ENCODE results near the gene BLOC1S3. TPM values are rescaled to one million over a fixed set of nuclear protein-coding genes. Genes with fewer than 3 reads are reported as not detected.

BLOC1S3 gene
- total RNA-seq, 1 donor from 2014 or later: 3.1 TPM

DNA sequence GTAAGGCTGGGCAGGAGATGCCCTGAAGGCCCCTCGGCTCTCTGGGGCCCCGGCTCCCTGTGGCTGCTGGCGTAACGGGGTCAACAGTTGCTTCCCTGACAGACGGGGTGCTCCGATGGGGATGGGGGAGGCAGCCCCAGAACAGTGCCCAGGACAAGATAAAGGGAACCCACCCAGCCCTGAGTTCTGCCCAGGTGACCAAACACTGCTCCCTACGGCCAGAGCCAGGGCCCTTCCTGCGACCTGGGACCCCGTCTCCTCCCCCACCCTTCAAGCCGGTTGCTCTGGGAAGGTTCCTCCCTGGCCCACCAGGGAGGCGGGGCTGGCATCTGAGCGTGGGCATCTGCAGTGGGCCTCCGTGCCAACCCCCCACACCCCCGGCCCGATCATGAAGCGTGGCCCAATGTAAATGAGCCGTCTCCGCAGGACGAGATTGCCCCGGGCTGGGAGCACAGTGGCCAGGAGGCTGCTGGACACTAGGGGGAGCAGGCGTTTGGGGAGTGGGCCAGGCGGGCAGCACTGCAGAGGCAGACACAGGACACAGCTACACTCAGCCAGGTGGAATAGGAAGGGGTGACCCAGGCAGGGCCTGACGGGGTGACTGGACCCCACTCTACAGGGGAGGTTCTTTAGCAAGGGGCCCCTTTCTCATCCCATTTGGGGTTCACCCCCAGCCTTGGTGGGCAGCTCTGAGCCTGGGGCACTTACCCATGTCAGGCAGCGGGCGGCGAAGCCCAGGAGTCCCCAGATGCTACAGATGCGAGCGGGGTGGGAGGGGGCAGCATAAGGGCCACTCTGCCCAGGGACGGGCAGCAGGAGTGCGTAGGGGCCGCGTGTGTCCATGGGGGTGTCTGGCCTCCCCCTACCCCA lies 16.6 kb upstream of the BLOC1S3 start:
- no peak for DNase-seq

DNA sequence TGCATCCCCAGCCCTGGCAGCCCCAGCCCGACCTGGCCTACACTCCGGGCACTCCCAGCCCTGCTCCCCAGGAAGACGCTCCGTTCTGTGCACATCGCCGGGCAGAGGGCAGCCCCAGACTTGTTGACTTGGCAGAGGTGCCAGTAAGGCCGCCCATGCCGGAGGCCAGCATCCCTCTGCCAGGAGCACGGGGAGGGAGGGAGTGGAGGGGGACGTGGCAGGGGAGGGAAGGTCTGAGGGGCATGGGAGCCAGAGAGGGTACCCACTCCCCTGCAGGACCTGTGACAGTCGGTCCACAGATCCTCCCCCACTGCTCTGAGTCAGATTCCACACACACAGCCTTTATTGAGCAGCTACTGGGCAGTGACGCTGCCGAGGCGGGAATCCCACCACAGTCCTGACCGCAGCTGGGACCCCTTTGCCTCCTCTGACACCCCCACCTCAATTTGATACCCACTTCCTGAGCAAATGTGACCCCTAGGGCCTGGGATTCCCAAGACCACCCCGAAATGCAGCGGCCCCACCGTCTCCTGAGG lies 15.9 kb upstream of the BLOC1S3 start:
- DNase-seq: no peak

DNA sequence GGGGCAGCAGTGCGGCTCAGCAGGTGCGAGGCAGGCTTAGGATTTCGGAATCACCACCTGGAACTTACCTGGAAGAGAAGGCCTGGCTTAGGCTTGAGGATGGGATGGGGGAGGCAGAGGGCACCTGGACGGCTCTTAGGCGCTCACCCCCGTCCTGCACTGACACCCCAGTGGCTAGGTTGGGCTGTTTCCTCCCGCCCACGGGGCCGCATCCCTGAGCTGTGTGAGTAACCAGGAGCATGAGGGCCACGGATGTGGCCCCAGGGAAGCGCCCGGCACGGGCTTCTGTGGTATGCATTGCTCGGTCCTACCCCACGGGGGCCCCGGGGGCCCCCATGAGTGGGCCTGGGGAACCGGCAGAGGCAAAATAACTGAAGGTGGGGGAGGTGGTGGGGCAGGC lies 15.4 kb upstream of the BLOC1S3 start:
- DNase-seq: no peak

DNA sequence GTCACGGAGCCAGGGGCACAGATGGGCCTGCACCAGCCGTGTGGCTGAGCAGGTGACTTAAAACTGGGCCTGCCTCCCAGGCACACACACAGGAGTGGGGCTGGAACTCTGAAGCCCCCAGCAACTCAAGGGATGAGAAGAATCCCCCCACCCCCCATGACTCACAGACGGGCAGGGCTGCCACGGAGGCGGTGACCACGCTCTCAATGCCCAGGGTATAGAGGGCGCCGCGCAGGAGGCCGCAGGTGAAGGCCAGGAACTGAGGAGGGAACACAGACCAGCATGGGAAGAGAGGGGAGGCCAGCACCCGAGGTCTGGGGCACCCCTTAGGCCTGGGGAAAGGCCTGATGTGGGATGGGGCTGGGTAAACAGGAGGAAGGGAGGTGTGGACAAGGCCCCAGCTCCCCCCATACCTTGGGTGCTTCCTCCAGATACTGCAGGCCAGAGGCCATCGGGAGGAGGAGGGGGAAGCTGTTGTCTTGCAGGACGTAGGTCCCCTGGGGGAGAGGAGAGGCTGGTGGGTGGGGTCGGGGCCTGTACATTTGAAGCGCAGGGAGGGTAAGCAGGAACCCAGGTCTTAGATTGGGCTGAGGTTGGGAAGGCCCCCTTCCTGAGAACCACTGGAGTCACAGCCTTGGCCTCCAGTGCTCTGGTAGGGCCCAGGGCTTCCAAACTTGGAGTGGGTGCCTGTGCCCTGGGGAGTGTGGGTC lies 14.7 kb upstream of the BLOC1S3 start:
- no peak for DNase-seq

DNA sequence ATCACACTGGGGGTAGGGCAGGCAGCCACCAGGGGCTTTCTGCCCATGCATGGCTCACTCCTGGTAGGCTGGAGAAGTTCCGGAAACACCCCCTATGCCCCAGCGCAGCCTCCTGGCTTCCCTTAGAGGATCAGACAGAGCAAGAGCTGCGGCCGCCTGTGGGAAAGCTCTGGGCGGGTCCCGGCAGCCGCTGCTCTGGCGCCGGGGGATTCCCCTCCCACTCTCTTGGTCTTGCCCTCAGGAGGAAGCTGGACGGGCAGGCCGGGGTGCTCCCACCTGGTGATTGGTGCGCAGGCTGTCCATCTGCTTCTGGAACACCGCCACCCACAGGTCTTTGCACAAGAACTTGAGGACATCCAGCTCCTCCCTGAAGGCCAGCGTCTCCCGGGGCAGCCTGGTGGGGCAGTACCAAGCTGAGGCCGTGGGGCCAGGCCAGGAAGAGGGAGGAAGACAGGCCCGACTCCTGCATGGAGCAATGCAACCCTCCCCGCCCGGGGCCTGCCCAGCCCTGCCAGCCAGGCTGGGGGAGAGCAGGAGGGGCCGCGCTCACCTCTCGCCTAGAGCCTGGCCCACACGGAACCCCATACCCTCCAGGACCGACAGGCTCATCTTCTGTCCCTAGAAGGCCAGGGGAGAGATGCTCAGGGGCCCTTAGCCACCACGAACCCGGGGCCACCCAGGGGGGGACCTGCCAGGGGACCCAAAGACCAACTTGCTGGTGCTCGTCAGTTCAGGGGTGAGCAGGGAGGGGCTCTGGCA lies 13.8 kb upstream of the BLOC1S3 start:
- DNase-seq: no peak

DNA sequence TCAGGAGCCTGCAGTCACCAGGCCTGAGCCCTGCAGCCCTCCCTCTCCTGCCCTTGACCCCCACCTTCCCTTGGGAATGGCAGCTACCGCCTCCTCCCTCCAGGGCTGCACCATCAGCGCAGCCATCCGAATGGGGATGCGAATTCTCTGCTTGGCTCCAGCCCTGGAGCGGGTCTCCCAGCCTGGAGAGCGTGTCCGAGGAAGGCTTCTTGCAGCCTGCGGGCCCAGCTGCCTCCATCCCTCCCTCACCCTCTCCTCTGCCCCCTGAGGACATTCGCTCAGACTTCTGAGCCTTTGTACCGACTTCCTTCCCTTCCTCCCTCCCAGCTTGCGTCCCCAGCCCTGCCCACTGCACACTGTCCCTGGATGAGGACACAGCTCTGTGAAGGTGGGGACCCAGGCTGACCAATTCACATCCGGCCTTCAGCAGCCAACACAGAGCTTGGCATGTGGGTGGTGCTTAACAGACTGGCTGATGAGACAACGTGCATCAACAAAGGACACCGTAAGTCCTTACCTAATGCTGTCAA lies 11.8 kb upstream of the BLOC1S3 start:
- no peak for DNase-seq

DNA sequence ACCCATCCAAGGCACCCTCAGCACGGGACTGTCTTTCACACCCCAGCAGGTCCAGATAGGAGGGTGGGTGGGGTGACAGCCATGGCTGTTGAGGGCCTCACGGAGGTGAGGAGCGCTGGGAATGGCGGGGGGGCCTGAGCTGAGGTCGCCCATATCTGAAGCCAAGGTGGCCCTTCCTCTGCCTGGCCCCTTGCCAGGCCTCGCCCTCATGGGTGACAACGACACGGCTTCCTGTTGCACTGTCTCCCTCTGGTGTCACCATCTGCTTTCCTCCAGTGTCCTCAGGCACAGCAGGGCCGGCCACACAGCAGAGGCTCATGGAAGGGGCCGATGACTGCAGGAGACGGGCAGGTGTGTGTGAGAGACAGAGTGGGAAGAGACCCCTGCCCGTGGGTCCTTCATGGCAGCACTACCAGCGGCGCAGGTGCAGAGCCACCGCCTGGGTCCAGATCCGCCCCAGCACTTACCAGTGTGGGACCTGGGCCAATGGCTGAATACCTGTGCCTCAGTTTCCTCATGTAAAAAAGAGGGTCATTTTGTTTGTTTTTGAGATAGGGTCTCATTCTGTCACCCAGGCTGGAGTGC lies 9.7 kb upstream of the BLOC1S3 start:
- no peak for DNase-seq

DNA sequence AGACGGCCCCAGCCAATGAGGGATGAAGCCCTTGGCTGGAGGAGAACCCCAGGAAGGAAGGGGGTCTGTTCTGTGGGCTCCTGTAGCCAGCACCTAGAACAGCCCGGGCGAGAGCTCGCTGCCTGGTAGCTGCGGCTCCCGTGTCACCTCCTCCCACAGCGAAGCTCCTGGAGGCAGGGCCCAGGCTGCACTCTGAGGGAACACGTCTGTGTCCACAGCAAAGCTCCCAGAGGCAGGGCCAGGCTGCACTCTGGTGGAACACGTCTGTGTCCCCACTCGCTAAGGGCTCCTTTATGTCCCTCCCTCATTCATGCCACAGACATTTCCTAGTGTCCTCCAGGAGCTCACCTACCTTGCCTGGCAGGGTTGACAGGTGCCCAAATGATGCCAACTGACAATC lies 9.0 kb upstream of the BLOC1S3 start:
- DNase-seq: no peak

DNA sequence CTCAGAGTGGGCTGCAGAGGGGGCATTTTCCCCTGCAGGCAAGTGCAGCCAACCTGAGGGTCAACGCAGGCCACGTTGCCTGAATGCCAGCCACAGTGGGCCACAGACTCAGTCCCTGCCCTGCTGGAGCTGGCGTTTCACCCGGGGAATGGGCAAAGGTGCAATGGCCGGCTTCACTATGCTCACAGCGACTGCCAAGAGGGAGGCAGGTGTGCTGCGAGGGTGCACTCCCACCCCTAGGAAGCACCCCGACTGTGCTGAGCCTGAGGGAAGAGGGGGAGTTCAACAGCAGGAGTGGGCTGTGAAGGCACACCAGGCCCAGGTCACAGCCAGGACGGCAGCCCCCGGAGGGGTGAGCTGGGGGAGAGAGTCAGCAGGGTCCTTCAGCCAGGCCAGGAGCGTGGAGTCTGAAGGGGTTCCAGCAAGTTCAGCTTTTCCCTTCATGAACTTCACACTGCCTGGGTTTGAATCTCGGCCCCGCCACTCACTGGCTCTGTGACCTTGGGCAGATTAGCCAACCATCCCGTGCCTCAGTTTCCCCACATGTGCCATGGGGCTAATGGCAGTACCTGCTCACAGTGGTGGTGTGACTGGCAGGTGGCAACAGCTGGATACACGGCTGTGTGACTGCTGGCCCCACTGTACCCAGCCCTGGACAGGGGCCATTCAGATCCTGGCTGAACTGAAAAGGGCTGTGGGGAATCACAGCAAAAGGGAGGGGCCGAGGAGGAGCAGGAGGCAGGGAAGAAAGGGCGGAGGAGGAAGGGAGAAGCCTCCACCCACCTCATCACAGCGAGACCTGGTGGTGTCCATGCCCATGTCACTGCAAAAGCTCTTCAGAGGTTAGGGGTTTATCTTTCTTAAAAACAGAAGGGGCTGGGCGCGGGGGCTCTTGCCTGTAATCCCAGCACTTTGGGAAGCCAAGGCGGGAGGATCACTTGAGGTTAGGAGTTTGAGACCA lies 8.2 kb upstream of the BLOC1S3 start:
- no peak for DNase-seq

DNA sequence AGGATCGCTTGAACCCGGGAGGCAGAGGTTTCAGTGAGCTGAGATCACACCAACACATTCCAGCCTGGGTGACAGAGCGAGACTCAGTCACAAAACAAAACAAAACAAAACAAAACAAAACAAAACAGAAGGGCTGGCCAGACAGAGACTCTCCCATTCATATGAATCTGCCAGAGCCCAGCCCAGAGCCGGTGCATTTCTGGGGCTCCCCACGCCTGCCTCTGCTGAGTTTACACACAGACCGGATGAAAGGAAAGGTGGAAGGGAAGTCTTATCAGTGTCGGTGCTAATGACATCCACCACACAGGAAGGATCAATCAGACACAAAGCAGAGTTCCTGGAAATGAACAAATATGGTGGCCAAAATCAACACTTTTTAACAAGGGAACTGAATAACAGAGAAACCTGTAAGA lies 7.4 kb upstream of the BLOC1S3 start:
- DNase-seq: no peak

DNA sequence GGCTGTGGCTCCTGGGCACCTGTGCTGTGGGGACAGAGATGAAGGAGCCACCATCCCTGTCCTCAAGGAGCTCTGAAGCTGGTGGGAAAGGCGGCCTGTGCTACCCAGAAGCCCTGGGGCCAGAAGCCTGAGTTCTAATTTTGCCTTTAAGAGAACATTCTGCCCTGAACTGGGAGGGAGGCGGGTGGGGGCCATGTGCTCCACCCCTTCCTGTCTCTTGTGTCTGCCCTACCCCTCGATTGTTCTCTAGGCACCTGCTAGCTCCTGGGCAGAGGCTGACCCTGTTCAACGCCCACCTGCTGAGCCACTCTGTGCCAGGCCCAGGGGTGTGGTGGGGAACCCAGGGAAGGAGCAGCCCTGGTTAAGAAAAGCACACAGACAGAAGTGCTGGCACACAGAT lies 6.4 kb upstream of the BLOC1S3 start:
- no peak for DNase-seq

DNA sequence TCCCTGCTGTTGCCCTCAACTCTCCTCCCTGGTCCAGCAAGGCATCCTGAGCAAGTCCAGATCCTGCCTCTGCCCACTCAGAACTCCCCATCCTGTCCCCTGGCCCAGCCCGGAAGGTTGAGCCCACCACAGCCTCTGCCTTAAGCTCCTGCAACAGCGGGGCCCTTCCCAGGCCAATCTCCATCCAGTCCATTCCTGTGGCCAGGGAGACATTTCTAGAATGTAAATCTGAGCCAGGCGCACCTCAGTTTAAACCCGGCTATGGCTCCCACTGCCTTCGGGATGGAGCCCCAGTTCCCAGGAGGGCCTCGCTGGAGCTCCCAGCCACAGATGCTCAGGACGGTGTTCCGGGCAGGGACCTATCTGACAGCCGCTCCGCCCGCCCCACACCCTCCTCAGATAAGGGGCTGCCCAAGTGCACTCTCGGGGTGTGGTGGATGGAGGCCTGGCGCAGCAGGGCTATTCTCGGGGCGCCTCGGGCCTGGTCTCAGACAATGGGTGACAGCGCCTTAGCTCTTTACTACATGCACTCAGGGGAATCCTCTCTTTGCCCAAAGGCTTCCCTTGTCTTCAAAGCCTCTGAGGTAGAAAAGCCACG lies 5.9 kb upstream of the BLOC1S3 start:
- DNase-seq: no peak

DNA sequence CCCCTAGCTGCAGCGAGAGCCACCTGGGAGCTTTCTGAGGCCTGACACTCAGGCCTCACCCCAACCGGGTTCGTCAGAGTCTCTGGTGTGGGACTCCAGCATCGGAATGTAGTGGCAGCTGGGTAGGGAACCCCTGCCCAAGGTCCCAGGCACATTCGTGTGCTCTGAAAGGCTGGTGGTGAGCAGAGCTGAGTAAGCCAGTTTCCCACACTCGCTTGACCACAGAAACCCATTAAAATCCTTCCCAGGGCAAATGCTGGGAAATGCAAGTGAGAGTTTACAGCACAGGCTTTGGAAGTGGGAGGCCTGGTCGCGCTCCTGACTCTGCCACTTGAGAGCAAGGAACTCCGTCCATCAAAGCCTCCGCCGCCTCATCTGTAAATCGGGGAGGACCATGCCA lies 4.8 kb upstream of the BLOC1S3 start:
- DNase-seq: no peak

DNA sequence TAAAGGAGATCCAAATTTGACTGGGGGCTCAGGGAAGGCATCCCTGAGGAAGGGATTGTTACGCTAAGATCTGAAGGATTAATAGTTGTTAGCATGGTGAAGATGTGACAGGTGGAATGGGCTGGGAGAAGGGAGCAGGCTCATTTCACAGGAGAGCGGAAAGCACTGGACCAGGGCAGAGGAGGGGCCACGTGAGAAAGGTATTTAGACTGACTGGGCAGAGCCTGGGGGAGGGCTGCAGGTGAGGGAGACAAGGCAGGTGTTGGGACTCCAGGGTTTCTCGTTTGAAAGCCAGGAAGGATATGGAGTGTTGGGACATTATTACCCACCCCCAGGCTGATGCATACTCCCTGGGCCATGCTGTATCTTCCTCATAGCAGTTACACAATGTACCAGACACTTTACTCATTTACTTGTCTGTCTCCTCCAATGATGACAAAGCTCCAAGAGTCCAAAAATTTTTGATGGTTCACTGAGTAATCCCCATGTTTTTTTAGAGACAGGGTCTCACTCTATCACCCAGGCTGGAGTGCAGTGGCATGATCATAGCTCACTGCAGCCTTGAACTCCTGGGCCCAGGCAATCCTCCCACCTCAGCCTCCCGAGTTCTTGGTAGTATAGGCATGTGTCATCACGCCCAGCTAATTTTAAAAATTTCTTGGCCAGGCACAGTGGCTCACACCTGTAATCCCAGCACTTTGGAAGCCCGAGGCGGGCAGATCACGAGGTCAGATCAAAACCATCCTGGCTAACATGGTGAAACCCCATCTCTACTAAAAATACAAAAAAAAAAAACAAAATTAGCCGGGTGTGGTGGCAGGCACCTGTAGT lies 2.9 kb upstream of the BLOC1S3 start:
- no peak for DNase-seq

DNA sequence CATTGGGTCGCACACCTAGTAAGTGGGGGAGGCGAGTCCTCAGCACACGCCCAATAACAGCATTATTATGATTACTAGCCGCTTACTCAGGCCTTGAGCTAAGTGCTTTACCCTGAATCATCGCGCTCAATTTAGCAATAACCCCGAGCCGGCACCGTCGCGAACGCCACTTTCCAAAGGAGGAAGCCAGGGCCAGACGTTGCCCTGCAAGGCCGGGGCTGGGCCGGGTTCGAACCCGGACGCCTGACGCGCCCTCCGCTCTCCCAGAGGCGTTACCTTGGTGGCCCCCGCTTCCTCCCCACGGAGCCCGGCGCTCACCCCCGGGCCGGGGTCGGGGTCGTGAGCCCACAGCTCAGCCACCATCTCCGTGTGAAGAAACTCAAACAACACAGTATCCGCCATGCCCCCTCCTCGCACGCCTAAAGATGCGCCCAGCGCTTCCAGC lies 745 bp upstream of the BLOC1S3 start, which contains the start of gene TRAPPC6A:
Gene TRAPPC6A (minus strand): TSS at position 421 of the 445 bp plus-strand sequence. CDS start 19 bp downstream, at position 402.
- no peak for DNase-seq

DNA sequence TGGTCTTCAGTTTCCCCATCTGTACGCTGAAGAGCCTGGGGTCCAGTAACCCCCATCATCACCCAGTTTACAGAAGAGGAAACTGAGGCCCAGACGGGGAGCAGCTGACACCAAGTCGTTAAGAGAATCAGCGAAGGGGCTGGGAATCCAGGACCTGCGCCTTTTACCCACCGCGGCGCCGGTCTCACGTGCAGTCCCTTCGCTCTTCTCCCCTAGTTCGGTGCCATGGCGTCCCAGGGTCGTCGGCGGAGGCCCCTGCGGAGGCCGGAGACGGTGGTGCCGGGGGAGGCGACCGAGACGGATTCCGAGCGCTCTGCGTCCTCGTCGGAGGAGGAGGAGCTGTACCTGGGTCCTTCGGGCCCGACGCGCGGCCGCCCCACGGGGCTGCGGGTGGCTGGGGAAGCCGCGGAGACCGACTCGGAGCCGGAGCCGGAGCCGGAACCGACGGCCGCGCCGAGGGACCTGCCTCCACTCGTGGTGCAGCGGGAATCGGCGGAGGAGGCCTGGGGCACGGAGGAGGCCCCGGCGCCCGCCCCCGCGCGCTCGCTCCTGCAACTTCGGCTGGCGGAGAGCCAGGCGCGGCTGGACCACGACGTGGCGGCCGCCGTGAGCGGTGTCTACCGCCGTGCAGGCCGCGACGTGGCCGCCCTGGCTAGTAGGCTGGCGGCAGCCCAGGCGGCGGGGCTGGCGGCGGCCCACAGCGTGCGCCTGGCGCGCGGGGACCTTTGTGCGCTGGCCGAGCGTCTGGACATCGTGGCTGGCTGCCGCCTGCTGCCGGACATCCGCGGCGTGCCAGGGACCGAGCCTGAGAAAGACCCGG lies 698 bp downstream of the BLOC1S3 start:
- no peak for DNase-seq

DNA sequence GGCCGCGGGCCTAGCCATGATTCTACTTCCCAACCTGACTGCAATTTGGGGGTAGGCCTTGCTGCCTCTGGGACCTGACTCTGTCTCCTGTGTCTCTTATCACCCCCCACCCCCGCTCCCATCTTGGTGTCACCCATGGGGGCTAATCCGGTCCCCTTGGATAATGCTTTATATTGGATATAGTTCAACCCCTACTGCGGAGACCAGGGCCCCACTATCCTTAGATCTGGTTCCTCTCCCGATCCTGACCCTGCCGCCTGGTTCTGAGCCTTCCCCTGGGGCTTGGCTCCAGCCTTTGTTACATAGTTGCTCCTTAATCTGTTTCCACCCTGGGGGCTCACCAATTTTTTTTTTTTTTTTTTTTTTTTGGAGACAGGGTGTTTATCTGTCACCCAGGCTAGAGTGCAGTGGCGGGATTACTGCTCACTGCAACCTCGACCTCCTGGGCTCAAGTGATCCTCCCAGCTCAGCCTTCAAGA lies 1.3 kb downstream of the BLOC1S3 start:
- no peak for DNase-seq

DNA sequence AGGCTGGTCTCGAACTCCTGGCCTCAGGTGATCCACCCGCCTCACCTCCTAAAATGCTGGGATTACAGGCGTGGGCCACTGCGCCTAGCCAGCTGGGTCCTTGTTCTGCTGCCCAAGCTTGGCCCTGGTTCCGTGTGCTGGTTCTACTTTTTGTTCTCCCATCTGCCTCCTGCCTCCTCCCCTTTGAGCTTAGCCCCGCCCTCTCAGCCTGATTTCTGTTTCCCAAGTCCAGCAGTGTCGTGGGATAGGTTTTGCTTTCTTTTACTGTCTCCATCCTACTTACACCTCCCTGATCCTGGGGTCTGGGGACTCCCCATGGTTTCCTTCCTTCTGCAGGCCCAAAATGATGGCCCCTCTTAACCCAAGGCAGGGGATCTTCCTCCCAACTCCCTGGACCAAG lies 2.4 kb downstream of the BLOC1S3 start:
- no peak for DNase-seq

Measured in occipital lobe (tissue), 2 donors.